ENCODE measurements around the gene HNRNPR.

- TF ChIP-seq CTCF (IDR thresholded peaks at IDR 0.05; ENCODE audit: low read length) = no peak
- TF ChIP-seq EZH2 (IDR thresholded peaks at IDR 0.05; ENCODE audit: borderline replicate concordance, low read length) = no peak
These were observed 25.4 kb upstream of the HNRNPR start, which contains the start of gene ZNF436 for GRCh38 chr1:23369335-23370013.
